NOMO-1 (cell line): Measurements from ENCODE around the gene PTTG1IP.

Experiments used
- DNase-seq, 2 experiments: peaks; one replicate each; lab custom pipeline; 2025; ENCODE audit not compliant: unreplicated experiment in 2 of 2; lab: John Stamatoyannopoulos, UW

Gene PTTG1IP

GRCh38 chr21:44909719-44910118, 36.2 kb upstream of the PTTG1IP start:
- no peak for DNase-seq

GRCh38 chr21:44908908-44909307, 35.4 kb upstream of the PTTG1IP start:
- DNase-seq = no peak

- peak; percentile 35 to 46 for DNase-seq
Observed at GRCh38 chr21:44907966-44908895, 34.7 kb upstream of the PTTG1IP start.

- DNase-seq = no peak
Observed at GRCh38 chr21:44907225-44907965, 33.9 kb upstream of the PTTG1IP start.

GRCh38 chr21:44905728-44906090, 32.2 kb upstream of the PTTG1IP start:
- DNase-seq = no peak

GRCh38 chr21:44905016-44905727, 31.7 kb upstream of the PTTG1IP start:
- no peak for DNase-seq

- no peak for DNase-seq
Observed at GRCh38 chr21:44904141-44904923, 30.8 kb upstream of the PTTG1IP start.

GRCh38 chr21:44903689-44904088, 30.2 kb upstream of the PTTG1IP start:
- DNase-seq = no peak

- no peak for DNase-seq
Observed at GRCh38 chr21:44903050-44903685, 29.7 kb upstream of the PTTG1IP start.

GRCh38 chr21:44902268-44903049, 29.0 kb upstream of the PTTG1IP start:
- no peak for DNase-seq

GRCh38 chr21:44901391-44902074, 28.0 kb upstream of the PTTG1IP start:
- no peak for DNase-seq

GRCh38 chr21:44900559-44901251, 27.2 kb upstream of the PTTG1IP start:
- no peak for DNase-seq

GRCh38 chr21:44899768-44900558, 26.5 kb upstream of the PTTG1IP start:
- no peak for DNase-seq

- no peak for DNase-seq
Observed at GRCh38 chr21:44898851-44899767, 25.6 kb upstream of the PTTG1IP start.

- DNase-seq = no peak
Observed at GRCh38 chr21:44898011-44898488, 24.6 kb upstream of the PTTG1IP start.

GRCh38 chr21:44897326-44898010, 24.0 kb upstream of the PTTG1IP start:
- DNase-seq = no peak
